Smooth muscle cell of the brain vasculature (primary cell): ENCODE data around the gene PSD4.

Source experiments
- DNase-seq: peaks from one replicate; pipeline ENCODE4 v3.0.0-alpha.2; 2012; ENCODE audit warnings: low read depth, low spot score

PSD4 gene

DNA sequence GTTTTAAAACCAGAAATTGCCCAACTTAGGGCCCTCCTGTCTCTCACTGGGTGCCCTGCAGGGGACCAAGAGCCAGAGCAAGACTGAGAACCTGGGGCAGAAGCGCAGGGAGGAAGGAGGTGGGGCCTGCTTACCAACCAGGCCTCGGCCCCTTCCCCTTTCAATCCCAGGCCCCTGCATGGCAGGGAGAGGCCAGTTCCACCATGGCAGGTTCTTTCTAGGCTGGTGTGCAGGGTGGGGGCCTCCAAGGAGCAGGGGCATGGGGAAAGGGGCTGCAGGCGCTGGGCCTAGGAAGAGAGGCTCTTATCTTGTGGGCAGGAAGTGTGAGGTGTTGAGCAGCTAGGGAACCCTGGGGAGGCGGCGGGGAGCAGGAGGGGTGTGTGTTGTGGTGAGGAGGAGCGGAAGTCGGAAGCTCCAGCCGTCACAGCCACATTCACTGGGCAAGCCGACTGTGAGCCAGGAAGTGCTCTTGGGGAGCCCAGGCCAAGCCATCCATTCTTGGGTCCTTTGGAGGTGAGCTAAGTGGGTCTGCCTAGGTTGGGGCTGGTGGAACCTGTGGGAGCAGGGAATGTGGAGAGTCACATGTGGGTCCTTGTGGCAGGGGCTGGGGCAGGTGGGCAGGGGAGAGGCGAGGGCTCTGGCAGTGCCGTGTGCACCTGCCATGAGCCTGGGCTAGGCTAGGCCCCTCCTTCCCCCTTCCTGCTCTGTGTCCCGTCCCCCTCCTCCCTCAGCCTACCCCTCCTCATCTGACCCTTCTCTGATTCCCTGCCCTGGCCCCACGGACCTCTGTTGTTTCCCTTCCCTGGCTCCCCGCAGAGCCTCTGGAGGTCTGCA is at the start of gene PSD4:
PSD4 (plus strand) TSS at position 430 of the 834 bp plus-strand sequence. CDS start 8,486 bp downstream, outside the sequence.
- no peak for DNase-seq

DNA sequence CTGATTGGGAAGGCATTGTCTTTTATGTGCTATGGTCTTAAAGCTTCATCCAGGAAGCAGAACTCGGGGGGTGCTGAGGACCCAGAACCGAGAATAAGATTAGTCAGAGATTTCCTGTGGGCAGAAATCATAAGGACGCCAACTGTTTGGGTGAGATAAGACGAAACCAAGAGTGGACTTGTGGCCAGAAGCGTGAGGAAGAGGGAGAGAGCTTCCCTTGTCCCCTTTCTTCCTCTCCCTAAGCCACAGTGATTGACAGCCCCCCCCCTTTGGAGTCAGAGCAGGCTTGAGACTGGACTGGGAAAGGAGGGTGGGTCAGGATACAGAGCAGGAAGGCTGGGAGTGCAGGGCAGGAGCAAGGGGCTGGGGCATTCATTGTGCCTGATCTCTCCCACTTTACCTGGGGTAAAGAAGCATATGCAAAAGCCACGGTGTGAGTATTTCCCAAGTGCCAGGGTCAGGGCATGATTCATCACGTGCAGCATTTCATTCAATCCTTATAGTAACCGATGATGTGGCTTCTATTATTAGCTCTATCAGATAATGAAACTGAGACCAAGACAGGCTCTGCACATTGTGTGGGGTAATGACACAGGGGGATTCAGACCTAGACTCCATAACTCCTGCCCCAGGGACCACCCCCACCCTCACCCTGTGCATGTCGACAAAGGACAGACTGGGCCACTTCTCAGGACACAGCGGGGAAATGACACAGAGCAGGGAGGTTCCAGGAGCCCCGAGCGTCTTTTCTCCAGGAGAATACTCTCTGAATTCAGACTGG is 49.4 kb upstream of the PSD4 start:
- no peak for DNase-seq

DNA sequence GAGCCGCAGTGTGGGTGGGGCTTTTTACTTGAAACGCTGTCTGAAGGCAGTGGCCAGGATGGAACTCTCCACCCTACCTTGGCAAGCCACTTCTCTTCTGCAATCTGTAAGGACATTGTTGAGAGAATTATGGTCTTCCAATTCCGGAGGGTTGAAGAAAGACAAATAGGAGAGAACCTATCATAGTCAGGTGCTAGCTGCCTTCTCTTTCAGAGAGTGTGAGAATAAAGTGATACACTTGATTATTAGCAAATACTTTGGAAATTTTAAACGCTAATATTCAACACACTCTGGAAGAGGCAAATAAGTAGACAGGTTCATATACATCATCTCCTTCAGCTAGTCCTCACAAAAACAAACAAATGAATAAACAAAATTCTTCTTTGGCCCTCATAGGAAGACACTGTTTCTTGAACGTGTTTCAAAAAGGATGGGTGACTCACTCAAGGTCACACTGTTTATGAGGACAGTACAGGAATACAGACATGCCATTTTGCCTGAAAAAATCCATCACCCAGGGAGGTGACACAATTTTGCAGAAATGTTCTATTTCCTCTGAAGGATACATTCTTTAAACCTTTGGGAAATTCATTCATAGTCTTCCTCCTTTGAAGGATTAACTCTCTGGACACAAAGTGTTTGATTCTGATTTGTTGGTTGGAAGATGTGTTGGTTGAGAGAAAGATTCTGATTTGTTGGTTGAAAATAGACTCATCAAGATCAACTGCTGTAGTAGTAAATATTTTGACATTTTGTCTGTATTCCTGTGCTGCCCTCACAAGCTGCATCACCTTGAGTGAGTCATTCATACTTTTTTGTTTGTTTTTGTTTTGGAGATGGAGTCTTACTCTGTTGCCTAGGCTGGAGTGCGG is 48.6 kb upstream of the PSD4 start:
- DNase-seq, result no peak

DNA sequence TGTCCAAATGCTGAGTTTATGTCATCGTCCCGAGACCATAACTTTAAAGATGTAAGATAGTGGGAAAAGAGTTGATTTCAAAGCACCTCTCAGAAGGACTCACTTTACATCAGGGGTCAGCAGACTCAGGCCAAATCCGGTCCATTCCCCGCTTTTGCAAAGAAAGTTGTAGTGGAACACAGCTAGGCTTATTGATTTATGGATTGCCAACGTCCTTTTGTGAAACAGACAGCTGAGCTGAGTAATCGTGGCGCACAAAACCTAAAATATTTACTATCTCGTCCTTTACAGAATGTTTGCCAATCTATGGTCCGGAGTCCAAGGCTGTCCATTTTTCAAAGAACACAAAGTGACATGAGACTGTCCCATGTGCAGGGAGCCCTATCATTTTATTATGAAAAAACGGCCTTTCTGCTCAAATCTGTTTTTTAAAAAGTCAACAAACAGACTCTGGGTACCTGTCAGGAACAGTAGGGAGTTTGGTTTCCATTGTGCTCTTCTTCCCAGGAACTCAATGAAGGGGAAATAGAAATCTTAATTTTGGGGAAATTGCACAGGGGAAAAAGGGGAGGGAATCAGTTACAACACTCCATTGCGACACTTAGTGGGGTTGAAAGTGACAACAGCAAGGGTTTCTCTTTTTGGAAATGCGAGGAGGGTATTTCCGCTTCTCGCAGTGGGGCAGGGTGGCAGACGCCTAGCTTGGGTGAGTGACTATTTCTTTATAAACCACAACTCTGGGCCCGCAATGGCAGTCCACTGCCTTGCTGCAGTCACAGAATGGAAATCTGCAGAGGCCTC is 46.7 kb upstream of the PSD4 start, which contains the start of gene IL1RN:
IL1RN (plus strand) TSS at position 754 of the 801 bp plus-strand sequence; CDS start at position 781, 27 bp downstream.
- DNase-seq, result no peak

DNA sequence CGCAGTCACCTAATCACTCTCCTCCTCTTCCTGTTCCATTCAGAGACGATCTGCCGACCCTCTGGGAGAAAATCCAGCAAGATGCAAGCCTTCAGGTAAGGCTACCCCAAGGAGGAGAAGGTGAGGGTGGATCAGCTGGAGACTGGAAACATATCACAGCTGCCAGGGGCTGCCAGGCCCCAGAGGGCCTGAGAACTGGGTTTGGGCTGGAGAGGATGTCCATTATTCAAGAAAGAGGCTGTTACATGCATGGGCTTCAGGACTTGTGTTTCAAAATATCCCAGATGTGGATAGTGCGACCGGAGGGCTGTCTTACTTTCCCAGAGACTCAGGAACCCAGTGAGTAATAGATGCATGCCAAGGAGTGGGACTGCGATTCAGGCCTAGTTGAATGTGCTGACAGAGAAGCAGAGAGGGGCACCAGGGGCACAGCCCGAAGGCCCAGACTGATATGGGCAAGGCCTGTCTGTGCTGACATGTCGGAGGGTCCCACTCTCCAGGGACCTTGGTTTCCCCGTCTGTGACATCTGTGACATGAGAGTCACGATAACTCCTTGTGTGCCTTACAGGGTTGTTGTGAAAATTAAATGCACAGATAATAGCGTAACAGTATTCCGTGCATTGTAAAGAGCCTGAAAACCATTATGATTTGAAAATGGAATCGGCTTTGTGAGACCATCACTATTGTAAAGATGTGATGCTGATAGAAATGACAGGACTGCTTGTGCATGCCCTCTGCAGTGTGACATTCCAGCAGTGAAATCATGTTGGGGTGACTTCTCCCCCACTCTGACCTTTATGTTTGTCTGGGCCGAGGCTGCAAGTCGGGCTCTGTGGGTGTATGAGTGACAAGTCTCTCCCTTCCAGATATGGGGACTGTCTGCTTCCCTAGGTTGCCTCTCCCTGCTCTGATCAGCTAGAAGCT is 45.9 kb upstream of the PSD4 start:
- DNase-seq, result no peak

DNA sequence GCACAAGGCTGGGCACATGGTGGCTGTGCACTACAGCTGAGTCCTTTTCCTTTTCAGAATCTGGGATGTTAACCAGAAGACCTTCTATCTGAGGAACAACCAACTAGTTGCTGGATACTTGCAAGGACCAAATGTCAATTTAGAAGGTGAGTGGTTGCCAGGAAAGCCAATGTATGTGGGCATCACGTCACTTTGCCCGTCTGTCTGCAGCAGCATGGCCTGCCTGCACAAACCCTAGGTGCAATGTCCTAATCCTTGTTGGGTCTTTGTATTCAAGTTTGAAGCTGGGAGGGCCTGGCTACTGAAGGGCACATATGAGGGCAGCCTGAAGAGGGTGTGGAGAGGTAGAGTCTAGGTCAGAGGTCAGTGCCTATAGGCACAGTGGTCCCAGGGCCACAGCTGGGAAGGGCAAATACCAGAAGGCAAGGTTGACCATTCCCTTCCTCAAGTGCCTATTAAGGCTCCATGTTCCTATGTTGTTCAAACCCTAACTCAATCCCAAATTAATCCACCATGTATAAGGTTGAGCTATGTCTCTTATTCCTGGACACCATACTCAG is 44.2 kb upstream of the PSD4 start:
- DNase-seq, result no peak

DNA sequence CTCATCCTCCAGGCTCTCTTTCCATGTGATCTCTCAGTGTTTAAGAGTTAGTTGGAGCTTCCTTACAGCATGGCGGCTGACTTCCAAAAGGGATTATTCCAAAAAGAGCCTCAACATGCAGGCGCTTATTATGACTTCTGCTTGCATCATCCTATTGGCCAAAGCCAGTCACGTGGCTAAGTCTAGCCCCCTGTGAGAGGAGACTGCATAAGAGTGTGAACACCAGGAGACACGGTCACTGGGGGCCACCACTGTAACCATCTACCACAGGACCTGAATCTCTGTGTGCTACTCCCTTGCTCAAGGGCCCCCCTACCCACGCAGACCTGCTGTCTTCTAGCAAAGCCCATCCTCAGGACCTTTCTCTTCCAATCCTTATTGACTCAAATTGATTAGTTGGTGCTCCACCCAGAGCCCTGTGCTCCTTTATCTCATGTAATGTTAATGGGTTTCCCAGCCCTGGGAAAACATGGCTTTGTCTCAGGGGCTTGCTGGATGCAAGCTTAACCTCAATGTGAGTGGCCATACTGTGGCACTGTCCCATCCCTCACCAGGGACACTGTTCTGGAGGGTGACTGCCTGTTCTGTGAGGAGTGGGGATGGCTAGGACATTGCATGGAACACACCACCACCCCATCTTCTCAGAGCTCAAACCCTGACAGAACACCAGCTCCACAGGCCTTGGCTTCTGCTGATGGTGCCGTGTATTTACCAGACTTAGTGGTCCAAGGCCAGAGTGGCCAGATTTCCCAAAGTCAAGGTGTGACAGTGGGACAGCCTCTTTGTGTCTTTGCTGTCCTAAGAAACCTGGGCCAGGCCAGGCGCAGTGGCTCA is 42.2 kb upstream of the PSD4 start:
- no peak for DNase-seq

DNA sequence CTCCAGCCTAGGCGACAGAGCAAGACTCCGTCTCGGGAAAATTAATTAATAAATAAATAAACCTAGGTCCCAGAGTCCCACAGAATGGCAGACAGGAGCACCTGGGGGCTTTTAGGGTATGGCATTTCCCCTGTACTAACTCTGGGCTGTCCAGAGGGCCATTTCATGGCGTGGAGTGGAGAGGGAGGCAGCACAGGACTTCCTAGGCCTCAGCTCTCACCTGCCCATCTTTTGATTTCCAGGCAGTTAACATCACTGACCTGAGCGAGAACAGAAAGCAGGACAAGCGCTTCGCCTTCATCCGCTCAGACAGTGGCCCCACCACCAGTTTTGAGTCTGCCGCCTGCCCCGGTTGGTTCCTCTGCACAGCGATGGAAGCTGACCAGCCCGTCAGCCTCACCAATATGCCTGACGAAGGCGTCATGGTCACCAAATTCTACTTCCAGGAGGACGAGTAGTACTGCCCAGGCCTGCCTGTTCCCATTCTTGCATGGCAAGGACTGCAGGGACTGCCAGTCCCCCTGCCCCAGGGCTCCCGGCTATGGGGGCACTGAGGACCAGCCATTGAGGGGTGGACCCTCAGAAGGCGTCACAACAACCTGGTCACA is 41.3 kb upstream of the PSD4 start:
- no peak for DNase-seq

DNA sequence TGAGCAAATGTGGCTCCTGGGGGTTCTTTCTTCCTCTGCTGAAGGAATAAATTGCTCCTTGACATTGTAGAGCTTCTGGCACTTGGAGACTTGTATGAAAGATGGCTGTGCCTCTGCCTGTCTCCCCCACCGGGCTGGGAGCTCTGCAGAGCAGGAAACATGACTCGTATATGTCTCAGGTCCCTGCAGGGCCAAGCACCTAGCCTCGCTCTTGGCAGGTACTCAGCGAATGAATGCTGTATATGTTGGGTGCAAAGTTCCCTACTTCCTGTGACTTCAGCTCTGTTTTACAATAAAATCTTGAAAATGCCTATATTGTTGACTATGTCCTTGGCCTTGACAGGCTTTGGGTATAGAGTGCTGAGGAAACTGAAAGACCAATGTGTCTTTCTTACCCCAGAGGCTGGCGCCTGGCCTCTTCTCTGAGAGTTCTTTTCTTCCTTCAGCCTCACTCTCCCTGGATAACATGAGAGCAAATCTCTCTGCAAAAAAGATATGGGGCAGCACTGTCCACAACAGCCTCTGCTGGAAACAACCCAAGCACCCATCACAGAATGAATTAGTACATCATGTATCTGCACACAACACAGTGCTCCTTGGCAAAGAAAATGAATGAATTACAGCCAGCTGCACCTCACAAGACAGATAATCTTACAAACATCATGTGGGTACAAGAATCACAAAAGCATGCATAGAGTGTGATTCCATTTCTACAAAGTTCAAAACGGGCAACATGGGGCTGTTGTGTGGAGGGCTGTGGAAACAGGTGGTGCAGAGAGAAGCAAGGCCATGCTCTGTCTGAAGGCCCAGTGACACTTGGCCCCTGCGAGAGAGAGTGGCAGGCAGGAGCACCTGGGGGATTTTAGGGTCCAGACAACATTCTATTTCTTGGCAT is 39.8 kb upstream of the PSD4 start:
- DNase-seq, result no peak

DNA sequence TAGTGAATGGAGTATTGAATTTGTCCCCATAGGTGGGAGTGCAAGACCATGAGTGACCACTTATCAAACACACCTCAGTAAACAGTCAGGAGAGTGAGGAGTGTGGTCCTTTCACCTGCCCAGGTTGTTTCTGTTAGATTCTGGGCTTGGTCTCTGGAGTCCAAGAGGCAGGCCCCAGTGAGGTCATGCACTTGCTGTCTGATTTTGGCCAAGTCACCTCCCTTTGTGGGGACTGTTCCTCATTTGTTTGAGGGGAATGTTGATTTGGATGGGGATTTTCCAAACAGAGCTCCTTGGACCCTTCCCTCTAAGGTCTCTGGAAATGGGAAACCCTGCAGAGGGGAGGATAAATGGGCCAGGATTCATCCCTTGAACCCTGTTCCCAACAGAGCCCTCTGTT is 39.1 kb upstream of the PSD4 start:
- no peak for DNase-seq

DNA sequence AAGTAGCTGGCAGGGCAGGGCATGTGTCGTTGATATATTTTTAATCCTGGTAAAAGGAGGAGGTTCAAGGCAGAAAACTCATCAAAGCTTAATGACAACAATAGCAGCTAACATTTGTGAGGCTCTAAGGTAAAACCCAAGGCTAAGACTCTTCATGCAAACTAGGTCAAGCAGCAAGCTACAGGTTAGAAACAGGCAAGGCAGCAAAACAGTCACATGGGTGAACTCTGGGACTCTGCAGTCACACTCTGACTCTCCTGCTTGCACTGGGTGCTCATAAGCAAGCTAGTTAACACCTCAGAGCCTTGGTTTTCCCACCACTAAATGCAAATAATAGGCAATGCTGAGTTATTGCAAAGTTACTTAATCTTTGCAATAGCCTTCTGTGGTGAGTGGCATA is 38.5 kb upstream of the PSD4 start:
- no peak for DNase-seq

DNA sequence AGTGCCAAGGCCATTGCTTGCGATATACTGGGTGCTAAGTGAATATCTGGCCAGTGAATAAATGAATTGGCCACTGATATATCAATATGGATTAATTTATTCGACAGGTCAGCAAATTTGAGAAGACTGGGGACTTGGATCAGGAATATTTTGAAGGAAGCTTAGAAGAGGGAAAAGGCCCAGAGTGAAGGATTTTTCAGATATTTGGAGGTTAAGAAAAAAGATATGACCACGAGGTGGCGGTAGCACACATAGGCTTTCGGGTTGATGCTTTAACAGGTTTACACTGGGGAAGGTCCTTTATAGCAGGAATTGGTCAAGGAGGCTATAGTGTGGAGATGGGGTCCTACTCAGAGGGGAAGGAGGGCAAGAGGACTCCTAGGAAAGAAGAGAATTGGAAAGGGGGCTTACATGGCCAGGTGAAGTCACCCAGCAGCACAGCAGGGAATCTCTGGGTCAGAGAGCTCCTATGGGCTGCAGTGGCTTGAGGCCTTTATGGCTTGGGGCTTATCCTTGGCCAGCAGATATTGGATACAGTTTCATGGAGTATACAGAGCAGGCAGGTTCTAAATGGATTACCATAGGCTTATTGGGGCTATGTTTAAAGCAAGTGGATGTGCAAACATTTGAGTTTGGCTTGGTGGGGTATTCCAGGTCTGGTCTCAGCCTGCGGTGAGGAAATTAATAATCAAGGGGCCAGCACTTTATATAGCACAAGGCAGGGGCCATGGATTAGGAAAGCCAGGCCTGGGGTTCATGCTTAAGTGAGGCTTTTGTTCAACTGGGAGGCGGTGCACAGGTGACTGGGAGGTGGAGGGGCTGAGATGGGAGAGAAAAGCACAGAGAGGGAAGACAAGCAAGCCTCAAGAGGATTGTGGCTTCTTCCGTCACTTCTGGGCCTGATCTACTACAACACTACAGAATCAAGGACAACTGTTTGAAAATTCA is 36.7 kb upstream of the PSD4 start:
- no peak for DNase-seq

DNA sequence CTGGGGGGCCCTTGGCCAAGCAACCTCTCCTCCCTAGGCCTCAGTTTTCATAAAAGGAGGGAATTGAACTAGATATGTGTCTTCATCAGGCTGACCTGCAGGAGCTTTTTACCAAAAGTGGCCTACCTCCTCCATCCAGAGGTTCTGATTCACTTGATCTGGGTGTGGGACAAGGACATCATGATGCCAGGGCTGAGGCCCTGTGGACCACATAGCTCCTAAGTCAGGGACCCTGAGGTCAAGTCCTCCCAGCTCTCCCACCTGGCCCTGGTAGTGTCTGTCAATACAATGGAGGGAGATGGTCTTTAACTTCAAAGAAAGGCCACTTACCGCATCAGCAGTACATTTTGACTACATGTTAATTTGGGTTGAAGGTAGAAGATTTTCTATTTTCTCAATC is 35.9 kb upstream of the PSD4 start:
- no peak for DNase-seq

DNA sequence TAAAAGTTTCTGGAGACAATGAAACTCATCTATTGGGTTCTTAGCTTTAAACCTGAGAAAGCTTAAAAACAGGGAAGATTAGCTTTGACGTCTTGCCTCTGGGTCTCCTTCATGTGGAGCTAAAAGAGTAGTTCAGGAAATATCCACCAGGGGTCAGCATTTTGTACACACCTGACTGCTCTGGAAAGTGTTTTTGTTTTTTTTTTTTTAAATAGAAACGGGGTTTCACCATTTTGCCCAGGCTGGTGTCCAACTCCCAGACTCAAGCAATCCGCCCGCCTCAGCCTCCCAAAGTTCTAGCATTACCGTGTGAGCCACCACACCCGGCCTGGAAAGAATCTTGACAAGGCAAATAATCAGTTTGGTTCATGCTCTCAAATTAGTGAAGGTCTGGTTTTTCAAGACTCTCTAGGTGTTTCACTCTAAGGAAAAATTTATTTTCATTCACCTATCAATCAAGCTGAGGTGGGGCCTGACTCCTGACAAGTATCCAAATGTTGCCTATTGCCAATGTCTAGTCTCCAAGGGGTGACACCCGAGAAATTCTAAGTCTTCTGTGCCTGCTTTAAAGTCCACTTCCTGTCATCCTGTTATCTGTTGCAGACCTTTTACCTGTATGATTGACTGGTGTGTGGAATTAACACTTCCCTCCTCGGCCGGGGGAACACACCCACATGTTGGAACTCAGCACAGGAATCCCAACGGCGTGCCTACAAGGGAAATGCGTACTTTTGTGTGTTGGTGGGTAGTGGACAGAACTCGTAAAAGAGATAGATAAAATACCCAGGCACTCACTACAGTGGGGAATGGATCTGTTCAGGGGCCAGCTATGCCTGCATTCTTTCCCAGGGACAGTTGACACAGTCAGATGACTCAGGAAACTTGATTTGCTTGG is 35.1 kb upstream of the PSD4 start:
- DNase-seq, result no peak

DNA sequence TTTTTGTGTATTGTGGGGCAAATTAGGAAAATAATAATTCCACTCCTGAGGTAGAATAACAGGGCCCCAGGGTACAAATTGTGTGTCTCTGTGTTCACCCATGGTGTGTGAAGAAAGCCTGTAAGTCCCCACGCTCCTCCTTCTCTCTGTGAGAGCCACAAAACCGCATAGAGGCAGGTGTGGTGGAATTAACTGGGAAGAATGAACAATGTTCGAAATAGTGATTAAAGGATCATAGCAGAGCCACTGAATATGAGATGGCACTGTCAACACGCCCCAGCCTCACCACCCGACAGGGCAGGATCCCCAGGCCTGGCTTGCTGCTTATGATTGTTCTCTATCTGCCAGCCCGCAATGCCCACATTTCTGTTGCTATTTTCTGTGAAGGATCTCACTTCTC is 32.3 kb upstream of the PSD4 start:
- no peak for DNase-seq
